GM10847 (cell line): Measurements from ENCODE around the gene MARCHF4.

Source experiments
- POLR2A ChIP-seq: IDR thresholded peaks from 2 replicates; pipeline ENCODE4 v1.6.1; 2011; ENCODE audit not compliant: insufficient read length; ENCODE audit errors: extremely low read depth

Gene MARCHF4

DNA sequence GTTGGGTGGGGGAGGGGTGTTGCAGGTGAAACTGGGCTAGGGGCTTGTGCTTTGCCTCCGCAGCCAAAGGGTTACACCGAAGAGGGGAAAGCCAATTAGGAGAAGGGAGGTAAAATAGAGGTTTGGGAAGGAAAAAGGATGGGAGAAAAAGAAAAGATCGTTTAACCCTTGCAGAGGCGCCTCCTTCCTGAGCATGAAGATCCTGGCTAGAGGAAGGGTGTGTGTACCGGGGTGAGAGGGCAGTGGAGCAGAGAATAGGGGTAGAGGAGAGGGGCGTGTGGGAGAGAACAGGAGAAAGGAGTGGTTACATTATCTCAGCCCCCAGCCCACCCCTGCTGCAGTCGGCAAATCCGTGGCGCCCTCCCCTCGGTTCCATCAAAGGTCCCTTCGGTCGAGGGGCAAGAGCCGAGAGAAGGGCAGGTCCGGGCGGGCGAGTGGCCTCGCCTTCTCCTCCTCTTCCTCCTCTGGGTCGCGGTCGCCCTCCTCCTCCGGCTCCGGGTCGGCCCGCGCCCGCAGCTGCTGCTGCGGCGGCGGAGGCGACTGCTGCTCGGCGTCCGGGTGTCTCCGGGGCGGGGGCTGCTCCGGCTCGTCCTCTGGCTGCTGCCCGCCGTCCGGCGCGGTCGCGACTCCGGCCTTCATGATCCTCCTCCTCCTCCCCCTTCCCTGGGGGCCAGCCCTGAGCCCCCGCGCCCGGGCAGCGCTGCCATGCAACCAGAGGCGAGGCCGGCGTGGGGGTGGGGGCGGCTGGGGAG, 1.1 kb downstream of the MARCHF4 start:
- no peak for TF ChIP-seq POLR2A

GRCh38 chr2:216369821-216370220, 2.5 kb downstream of the MARCHF4 start:
- TF ChIP-seq POLR2A = no peak

- TF ChIP-seq POLR2A = no peak
These were observed 5.4 kb downstream of the MARCHF4 start for GRCh38 chr2:216366777-216367471.

- no peak for TF ChIP-seq POLR2A
These were observed 6.8 kb downstream of the MARCHF4 start for GRCh38 chr2:216365518-216365917.

DNA sequence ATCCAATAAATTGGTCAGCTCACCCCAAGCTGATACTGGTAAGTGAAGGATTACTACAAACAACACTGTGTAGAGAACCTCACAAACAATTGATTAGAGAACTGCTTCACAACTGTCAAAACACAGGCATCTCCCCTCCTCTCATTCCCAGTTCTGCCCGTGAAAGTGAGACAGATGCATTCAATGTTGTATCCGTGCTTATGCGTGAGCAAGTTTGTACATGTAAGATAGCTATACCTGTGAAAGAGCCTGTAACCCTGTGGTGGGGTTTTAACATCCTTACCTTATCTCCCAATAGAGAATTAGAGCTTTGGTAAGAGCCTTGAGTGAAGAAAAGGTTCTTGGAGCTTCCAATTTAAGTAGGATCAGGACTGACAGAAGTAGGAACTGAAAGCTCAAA, 9.1 kb downstream of the MARCHF4 start:
- no peak for TF ChIP-seq POLR2A

GRCh38 chr2:216362730-216363129, 9.6 kb downstream of the MARCHF4 start:
- no peak for TF ChIP-seq POLR2A

GRCh38 chr2:216355711-216356110, 16.6 kb downstream of the MARCHF4 start:
- TF ChIP-seq POLR2A = no peak

- TF ChIP-seq POLR2A = no peak
These were observed 18.0 kb downstream of the MARCHF4 start for GRCh38 chr2:216354306-216354705.

GRCh38 chr2:216352653-216353270, 19.5 kb downstream of the MARCHF4 start:
- no peak for TF ChIP-seq POLR2A

GRCh38 chr2:216351172-216351925, 20.9 kb downstream of the MARCHF4 start:
- no peak for TF ChIP-seq POLR2A

DNA sequence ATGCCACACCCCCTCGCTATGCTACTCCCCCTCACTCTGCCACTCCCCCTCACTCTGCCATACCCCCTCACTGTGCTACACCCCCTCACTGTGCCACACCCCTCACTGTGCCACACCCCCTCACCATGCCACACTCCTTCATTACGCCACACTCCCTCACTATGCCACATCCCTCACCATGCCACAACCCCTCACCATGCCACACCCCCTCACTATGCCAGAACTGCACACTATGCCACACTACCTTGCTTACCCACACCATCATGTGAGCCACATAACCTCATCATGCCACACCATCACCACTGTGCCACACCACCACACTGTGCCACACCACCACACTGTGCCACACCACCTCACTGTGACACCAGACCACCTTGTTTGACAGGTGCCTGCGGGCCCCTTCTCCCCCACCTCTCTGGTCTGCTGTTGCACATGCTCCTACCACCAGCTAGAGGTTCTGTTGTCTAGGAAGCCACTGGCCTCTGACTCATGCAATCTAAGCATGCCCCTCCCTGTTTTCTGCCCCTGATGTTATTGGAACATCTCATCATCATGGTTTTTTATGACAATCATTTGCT, 22.0 kb downstream of the MARCHF4 start:
- TF ChIP-seq POLR2A = no peak

- TF ChIP-seq POLR2A = no peak
These were observed 22.9 kb downstream of the MARCHF4 start for GRCh38 chr2:216349366-216349765.

DNA sequence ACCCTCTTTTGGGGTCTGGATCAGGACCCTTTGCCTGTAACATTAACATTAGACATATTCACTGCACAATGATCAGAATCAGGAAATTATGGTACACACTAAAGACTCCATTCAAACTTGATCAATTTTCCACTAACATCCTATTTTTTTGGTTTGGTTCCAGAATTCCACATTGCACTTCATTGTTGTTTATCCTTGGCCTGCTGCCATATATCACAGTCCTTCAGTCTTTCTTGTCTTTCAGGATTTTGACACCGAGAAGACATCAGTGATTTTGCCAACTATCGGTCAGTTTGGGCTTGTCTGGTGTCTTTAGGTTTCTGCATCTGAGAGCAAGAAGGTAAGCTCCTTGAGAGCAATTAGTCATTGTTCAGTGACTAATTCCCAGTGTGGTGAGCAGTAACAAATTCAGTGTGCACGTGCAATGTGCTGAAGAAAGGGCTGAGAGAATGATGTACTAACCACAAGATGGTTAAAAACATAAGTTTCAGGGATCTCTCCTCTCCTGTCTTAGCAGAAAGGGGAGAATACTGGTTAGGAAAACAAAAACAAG, 23.5 kb downstream of the MARCHF4 start:
- TF ChIP-seq POLR2A = no peak

GRCh38 chr2:216346781-216347180, 25.5 kb downstream of the MARCHF4 start:
- no peak for TF ChIP-seq POLR2A

GRCh38 chr2:216345846-216346245, 26.4 kb downstream of the MARCHF4 start:
- TF ChIP-seq POLR2A = no peak

DNA sequence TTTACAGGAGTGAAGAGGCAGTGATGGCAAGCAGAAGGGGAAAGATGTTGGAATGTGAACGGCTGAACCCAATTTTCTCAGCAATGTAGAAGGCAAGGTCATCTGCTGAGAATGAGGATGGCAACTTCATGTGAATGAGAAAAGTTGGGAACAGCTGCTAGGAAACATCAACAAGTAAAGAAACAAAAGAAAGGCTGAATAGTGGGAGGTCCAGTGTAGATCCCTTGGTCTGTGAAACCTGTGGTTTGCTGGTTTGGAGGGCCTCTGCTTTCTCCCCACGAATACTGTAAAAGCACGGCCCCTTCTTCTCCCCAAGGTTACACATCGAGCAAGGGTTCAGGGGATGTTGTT, 27.4 kb downstream of the MARCHF4 start:
- TF ChIP-seq POLR2A = no peak
